Posterior cingulate gyrus (tissue), 11 donors: ENCODE data around the gene DPP3.
"Not testable (repeated sequence)": the region's sequence is repeated elsewhere in the genome, so short reads cannot be mapped to it uniquely, and the experiment has no call there.

ENCODE experiments used
- DNase-seq, 10 donors: peaks; one replicate each; pipeline versions ENCODE4 v3.0.0 to v3.0.0-alpha.2; 2020 to 2021; ENCODE audit warnings: mixed read lengths in 3 of 10
- intact Hi-C: fragments of 100-400 bp; cut with DNase I; formaldehyde crosslinking; loops from one replicate; pipeline ENCODE4 v1.15.1; 2023

The DPP3 gene

DNA sequence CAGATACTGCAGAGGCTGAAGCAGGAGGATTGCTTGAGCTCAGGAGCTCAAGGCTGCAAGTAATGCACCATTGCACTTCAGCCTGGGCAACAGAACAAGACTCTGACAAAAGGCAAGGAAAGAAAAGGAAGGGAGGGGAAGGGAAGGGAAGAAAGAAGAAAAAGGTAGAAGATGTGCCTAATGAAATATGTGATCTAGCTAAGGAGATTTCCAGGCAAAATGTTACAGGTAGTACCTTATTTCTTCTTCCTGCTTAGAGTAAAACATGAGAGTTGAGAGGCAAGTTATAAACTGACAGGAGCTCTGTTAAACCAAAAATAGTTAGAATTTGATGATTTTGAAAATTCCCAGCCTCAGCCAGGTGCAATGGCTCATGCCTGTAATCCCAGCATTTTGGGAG, 18.2 kb upstream of the DPP3 start:
- intact Hi-C loops, result no loop called here

GRCh38 chr11:66462911-66463310, 17.3 kb upstream of the DPP3 start:
- intact Hi-C loops, result no loop called here
- no peak for DNase-seq

More for the DNA sequence above, 18.2 kb upstream of the DPP3 start:
- no peak for DNase-seq

- intact Hi-C loops, DNase-seq: not testable (repeated sequence)
Observed at GRCh38 chr11:66464116-66464515, 16.1 kb upstream of the DPP3 start.

- DNase-seq, result no peak
- intact Hi-C loops, result no loop called here
Observed at GRCh38 chr11:66464916-66465315, 15.3 kb upstream of the DPP3 start.

- intact Hi-C loops, result no loop called here
- no peak for DNase-seq
Observed at GRCh38 chr11:66465373-66466224, 14.6 kb upstream of the DPP3 start.

DNA sequence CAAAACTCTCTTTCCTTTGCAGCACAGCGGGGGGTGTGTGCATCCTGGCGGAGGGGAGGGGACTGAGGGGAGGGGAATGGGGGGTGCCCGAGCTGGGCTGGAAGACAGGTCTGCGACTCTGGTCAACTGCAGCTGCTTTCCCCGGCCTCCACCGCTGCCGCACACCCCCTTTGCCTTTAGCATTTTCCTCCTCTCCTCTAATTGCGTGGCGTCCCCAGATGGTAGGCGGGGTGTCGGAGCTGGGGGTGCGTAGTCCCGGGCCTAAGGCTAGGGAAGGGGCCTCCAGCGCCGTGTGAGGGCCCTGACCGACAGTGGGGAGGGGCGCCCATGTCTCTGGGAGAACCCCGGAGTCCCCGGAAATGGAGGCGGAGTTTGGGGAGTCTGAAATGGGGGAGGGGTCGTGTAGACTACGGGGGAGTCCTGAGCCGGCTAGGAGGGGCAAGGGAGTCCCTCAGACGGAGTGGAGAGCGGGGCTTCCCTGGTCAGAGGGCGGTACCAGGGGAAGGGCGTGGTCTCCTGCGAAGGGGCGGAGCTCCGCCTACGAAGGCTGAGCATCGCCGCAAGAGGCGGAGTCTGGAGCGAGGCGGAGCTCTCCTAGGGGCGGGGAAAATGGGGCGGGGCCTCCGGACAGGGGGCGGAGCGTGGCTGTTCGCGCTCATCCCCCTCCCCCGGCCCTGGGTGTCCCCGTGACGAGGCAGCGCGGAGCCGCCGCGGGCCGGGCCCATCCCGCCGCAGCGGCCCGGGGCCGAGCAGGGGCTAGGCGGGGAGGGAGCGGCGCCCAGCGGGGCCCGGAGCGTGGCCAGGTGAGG, 13.8 kb upstream of the DPP3 start, which contains the start of gene PELI3:
PELI3 (plus strand) TSS at position 681 of the 809 bp plus-strand sequence. CDS start 1,224 bp downstream, outside the sequence.
- peak; percentile 88 to 99 (median 92) for DNase-seq
- intact Hi-C loops, result no loop called here

- intact Hi-C loops, result no loop called here
- peak in 8 of 10 donors; percentile 21 to 92 (median 42) for DNase-seq
Observed at GRCh38 chr11:66467034-66467659, 13.1 kb upstream of the DPP3 start.

- intact Hi-C loops, result no loop called here
- DNase-seq, result peak in 1 of 10 donors; percentile 75
Observed at GRCh38 chr11:66467756-66468155, 12.5 kb upstream of the DPP3 start.

- intact Hi-C loops, result no loop called here
- DNase-seq, result peak in 1 of 10 donors; percentile 18
Observed at GRCh38 chr11:66468691-66469090, 11.5 kb upstream of the DPP3 start.

DNA sequence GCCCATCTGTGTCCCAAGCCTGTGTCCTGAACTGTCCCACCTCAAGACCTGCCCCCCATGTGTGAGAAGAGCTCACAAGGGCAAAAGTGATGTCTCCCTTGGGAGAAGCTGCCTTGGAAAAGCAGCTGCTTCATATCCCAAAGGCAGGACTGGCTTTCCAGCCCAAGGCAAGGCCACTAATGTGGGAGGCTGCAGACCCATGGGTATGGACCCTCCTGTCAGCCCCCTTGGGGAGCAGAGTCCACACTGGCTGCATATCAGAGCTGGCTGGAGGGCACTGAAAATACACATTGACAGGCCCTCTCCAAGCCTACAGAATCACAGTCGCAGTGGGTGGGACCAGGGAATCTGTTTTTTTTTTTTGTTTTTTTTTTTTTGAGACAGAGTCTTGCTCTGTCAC, 10.8 kb upstream of the DPP3 start:
- peak in 1 of 10 donors; percentile 61 for DNase-seq
- intact Hi-C loops, result no loop called here

DNA sequence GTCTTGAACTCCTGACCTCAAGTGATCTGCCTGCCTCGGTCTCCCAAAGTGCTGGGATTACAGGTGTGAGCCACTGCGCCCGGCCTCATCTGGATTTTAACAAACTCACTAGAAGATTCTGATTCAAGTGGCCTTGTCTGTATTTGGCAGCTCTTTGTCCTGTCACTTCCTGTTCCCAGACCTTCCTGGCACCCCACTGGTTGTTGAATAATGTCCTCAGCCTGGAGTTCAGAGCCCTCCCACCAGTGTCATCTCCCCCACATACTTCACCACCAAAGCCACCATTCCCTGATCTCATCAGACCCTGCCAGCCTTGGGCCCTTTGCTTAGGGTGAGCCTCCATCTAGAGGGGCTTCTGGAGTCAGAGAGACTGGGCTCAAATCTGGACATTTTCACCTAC, 10.2 kb upstream of the DPP3 start:
- peak in 1 of 10 donors; percentile 31 for DNase-seq
- intact Hi-C loops, result no loop called here

DNA sequence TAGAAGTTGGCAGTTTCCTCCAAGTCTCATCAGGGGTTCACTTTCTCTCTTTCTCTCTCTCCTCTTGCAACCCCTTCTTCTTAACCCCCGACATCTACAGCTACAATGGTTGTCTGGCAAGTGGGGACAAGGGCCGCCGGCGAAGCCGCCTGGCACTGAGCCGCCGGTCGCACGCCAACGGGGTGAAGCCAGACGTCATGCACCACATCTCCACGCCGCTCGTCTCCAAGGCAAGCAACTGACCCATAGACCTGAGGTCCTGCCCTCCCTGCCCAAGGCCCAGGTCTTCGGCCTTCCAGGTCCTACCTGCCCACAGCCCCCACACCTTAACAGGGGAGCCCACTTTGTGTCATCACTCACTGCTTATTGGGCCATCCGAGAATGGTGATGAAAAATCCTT, 9.1 kb upstream of the DPP3 start:
- intact Hi-C loops, result no loop called here
- DNase-seq, result peak in 1 of 10 donors; percentile 80

- DNase-seq, result peak in 1 of 10 donors; percentile 26
- intact Hi-C loops, result no loop called here
Observed at GRCh38 chr11:66472054-66472453, 8.2 kb upstream of the DPP3 start.

DNA sequence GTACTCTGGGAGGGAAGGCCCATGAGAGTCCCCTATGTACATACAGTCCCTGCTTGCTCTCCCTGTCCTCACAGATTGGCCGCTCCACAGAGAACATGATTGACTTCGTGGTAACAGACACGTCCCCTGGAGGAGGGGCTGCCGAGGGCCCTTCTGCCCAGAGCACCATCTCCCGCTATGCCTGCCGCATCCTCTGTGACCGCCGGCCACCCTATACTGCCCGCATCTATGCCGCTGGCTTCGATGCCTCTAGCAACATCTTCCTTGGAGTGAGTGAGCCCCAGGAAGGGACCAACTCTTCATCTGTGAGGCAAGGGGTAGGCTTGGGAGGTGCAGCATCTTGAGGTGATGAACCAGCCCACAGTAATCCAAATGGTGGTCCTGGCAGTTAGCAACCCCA, 7.1 kb upstream of the DPP3 start:
- peak in 2 of 10 donors; percentile 24 to 66 for DNase-seq
- intact Hi-C loops, result no loop called here

DNA sequence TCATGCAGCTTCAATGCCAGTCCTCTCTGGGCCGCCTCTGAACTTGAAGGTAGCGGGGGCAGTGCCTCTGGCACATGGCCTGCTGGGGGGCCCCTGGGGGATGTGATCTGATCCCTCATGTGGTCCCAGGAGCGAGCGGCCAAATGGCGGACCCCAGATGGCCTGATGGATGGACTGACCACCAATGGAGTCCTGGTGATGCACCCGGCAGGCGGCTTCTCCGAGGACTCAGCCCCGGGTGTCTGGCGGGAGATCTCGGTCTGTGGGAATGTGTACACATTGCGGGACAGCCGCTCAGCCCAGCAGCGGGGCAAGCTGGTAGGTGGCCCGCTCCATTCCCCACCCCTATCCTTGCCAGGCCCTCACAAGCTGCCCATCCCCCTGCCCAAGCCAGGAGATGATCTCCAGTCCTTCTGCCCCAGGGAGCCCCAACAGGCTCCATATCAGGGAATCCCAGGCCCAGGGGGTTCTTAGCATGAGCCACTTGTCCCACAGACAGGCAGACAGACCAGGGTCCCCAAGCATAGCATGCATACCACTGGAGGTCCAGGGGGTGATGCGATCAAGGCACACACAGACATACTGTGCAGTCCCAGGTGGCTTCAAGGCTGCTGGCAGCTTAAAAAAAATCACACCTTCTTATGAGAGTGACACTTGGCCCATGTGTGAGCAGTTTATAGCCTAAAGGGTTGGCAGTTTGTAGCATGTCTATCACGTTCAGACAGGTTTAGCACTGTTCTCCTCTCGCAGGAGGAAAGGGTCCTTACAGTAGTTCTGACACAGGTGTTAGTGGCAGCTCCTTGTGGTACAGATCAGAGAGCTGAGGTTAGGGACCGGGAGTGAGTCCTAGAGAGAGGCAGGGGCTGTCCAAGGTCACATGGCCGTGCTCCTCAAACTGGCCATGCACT, 6.4 kb upstream of the DPP3 start:
- intact Hi-C loops, result no loop called here
- peak in 2 of 10 donors; percentile 76 to 79 for DNase-seq

GRCh38 chr11:66475349-66476172, 4.7 kb upstream of the DPP3 start:
- DNase-seq, result peak in 2 of 10 donors; percentile 75 to 79
- intact Hi-C loops, result no loop called here

- peak in 2 of 10 donors; percentile 33 to 74 for DNase-seq
- intact Hi-C loops, result no loop called here
Observed at GRCh38 chr11:66476173-66476840, 3.9 kb upstream of the DPP3 start.

DNA sequence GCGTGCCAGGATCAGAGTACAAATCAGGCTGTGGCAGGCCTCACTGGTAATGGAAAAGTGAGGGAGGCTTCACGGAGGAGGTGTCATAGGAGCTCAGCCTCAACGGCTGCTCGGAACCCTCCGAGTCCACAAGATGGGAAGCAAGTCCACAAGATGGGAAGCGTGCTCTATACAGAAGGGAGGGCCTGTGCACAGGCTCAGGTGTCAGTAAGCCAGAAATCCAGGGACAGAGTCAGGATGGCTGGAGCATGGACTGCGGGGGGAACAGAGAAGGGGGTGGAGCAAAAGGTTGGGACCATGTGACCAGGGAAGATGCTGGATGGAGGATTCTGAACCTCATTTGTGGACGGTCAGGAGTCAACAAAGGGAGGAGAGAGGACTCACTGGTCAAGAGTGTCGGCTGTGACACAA, 3.4 kb upstream of the DPP3 start:
- intact Hi-C loops, result no loop called here
- DNase-seq, result peak in 2 of 10 donors; percentile 42 to 81
